Activated CD4-positive, alpha-beta T cell treated with anti-CD3 and anti-CD28 coated beads for 1 hour (primary cell): ENCODE measurements around the gene ZNF512B.
"Not testable (repeated sequence)": the region's sequence is repeated elsewhere in the genome, so short reads cannot be mapped to it uniquely, and the experiment has no call there.

ENCODE experiments used
- DNase-seq: peaks from one replicate; pipeline ENCODE4 v3.0.0-alpha.2; 2020

The ZNF512B gene, protein sequence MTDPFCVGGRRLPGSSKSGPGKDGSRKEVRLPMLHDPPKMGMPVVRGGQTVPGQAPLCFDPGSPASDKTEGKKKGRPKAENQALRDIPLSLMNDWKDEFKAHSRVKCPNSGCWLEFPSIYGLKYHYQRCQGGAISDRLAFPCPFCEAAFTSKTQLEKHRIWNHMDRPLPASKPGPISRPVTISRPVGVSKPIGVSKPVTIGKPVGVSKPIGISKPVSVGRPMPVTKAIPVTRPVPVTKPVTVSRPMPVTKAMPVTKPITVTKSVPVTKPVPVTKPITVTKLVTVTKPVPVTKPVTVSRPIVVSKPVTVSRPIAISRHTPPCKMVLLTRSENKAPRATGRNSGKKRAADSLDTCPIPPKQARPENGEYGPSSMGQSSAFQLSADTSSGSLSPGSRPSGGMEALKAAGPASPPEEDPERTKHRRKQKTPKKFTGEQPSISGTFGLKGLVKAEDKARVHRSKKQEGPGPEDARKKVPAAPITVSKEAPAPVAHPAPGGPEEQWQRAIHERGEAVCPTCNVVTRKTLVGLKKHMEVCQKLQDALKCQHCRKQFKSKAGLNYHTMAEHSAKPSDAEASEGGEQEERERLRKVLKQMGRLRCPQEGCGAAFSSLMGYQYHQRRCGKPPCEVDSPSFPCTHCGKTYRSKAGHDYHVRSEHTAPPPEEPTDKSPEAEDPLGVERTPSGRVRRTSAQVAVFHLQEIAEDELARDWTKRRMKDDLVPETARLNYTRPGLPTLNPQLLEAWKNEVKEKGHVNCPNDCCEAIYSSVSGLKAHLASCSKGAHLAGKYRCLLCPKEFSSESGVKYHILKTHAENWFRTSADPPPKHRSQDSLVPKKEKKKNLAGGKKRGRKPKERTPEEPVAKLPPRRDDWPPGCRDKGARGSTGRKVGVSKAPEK

DNA sequence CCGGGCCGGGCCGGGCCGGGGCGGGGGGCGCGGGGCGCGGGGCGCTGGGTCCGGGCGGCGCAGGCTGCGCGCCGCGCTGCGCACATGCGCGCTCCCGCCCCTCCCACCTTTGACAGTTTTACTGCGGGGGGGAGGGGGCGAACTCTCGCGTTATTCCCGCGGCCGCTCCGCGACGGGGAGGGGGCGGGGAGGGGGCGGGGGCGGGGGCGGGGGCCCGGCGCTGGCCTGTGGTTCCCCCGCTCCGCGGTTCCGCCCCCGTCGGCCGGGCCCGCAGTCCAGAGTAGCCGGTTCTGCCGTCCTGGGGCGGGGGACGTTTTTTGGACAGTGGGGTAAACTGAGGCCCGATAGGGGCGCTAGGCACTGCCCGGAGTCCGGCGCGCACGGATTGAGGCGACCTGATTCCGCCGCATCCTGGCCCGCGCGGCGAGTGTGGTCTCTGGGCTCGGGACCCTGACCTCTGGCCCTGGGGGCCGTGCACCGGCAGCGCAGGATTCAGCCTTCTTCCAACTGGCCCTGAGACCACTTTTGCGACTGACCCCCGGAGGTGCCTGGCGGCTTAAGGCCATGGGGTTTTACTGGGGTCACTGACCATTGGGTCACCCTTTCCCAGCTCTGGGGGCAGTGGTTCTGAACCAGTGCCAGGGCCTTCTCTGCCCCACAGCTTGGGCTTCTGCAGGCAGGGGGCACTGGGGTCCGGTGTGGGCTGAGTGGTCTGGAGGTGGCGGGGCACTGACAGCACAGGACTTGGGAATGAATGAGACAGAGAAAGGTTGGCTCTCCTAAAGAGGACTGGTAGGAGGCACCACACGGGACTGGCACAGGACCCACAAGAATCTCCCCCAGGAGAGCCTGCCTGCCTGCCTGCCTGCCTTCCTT, at the start of gene ZNF512B:
Gene ZNF512B, minus strand, starts transcription at position 93 of the 876 bp plus-strand sequence. CDS start 1,980 bp downstream, outside the sequence.
- DNase-seq, result peak; percentile 52

DNA sequence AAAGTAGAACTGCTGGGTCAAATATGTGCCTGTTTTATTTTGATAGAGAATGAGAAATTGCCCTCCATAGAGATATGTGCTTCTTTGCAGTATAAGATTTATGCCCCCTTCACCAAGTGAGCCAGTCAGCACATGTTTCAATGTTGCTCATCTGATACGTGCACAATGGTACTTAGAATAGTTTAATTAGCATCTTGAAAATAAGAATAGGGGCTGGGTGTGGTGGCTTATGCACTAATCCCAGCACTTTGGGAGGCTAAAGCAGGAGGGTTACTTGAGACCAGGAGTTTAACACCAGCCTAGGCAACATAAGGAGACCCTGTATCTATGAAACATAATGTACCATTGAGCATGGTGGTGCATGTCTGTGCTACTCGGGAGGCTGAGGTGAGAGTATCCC, 45.9 kb upstream of the ZNF512B start:
- DNase-seq, result no peak

DNA sequence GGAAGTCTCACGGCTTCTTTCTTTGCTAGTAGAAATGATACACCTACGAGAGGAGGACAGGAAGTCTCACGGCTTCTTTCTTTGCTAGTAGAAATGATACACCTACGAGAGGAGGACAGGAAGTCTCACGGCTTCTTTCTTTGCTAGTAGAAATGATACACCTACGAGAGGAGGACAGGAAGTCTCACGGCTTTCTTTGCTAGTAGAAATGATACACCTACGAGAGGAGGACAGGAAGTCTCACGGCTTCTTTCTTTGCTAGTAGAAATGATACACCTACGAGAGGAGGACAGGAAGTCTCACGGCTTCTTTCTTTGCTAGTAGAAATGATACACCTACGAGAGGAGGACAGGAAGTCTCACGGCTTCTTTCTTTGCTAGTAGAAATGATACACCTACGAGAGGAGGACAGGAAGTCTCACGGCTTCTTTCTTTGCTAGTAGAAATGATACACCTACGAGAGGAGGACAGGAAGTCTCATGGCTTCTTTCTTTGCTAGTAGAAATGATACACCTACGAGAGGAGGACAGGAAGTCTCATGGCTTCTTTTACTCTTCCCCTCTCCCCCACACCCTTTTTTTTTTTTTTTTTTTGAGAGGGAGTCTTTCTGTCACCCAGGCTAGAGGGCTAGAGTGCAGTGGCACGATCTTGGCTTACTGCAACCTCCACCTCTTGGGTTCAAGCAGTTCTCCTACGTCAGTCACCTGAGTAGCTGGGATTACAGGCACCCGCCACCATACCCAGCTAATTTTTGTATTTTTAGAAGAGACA, 42.8 kb upstream of the ZNF512B start:
- DNase-seq, result not testable (repeated sequence)

DNA sequence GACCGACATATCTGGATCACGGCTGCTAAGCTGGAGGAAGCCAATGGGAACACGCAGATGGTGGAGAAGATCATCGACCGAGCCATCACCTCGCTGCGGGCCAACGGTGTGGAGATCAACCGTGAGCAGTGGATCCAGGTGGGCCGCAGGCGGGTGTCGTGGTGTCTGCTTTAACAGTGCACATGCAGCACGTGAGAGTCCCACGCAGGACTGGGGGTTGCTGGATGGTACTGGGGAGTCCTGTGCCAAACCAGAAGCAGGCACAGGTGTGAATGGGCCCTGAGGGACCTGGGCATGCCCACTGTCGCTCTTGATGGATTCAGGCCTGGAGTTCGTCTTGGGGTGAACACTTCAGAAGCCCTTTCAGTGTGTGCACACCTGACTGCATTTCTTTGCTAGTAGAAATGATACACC, 41.6 kb upstream of the ZNF512B start:
- no peak for DNase-seq

DNA sequence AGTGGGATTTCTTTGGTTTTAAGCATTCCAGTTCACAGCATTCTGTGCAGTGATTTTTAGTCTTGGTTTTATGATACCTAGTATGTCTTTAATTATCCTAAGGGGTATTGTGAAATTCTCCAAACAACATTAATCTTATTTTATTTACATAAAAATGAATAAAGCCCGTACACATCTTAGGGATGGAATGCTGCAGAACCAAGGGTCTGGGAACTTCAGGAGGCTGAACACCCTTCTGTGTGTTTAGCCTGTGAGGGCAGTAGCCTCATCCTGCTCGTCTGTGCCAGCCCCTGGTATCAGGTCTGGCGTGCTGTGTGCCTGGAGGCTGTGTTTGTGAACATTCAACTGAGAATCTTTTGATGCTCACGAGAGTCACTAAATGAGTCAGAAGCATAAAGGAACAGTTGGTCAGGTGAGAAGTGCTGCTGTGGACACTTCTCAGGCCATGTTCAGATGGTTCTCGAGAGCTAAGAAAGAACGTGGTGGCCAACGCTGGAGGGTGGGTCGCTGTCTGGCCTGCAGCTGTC, 41.0 kb upstream of the ZNF512B start:
- no peak for DNase-seq

DNA sequence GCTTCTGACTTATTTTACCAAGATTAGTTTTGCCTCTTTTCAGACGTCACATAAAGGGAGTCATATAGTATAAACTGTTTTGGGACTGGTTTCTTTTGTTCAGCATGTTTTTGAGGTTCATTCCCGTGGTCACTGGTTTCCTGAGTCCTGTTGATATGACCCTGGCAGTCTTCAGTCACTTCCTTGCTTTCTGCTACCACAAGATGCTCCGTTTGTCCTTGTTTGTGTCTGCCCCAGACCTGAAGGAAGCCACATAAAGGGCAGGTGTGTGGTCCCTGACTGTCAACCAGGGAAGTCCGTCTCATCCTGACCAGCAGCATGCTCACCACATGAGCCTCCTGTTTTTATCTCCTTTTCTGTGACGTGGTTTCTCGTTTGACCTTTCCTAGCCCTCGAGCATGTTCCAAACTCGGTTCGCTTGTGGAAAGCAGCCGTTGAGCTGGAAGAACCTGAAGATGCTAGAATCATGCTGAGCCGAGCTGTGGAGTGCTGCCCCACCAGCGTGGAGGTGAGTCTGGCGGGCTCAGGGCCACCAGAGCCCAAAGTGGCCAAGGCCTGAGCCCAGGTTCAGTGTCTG, 40.2 kb upstream of the ZNF512B start:
- DNase-seq, result no peak

DNA sequence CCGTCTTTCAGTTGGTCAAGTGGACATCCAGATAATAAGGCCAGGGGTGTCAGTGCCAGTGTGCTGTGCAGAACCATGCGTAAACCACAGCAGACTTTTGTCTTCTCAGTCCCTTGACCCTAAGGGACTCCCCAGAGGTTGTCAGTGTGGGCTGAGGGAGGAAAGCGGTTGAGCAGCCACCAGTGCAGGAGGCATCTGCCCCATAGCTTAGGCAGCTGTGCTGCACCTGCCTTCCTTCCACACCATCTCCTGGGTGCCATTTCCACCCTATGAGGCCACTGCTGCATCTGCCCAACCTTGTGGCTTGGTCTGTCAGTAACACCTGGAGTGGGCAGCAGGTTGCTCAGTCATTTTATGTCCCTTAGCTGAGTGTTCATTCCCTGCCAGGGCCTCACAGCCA, 37.2 kb upstream of the ZNF512B start:
- no peak for DNase-seq

DNA sequence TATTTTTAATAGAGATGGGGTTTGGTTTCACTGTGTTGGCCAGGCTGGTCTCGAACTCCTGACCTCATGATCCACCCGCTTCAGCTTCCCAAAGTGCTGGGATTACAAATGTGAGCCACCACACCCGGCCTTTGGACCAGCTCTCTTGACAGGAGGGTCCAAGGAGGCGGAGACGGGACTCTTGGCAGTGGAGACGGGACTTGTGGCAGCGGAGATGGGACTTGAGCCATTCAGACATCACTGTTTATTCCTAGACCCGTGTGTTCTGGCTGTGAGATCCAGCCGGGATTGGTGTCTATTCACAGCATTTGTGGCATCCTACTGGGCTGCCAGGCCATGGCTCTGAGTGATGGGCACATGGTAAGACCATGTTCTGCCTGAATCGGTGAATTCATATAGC, 36.8 kb upstream of the ZNF512B start:
- DNase-seq, result no peak

DNA sequence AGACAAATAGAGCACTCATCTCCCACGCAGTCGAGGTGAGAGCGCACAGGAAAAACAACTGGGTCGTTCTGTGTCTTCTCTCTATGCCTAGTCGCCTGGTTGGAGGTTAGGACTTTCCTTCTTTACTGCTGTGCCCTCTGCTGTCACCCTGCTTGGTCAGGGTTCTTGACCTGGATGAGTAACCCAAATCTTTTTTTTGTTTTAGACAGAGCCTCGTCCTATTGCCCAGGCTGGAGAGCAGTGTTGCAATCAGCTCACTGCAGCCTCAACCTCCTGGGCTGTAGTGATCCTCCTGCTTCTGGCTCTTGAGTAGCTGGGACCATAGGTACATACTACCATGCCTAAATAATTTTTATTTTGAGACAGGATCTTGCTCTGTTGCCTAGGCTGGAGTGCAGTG, 35.7 kb upstream of the ZNF512B start:
- DNase-seq, result no peak

DNA sequence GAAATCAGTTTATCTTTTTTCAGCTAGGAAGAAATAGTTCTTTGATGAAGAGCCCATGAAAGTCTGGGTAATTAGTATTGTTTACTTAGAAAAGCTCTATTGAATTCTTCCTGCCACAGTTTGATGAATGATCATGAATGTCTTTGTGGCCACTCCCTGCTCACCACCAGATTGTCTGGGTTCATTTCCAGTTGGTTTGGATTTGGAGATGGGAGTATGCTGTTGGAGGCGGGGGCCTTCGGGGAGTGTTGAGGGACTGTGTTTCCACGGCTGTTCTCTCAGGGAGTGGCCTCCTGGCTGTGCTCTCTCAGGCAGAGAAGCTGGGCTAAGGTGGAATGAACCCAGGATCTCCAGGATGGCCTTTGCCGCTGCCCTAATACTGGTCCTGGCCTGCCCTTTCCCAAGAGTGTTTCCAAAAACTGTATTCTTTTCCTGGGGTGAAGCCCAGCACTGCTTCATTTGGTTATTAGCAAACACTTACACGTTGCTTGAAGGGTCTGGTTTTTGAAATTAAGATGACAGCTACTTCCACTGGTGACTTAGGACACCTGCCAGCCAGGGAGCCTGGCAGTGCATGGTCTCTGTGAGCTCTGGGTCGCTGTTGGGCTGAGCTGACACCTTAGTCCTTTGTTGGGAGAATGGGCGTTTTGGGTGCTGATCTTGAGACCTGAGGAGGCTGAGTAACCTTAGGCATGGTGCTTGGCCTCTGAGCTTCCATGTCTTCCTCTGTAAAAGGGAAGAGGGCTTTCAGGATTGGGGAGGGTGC, 34.4 kb upstream of the ZNF512B start:
- no peak for DNase-seq

DNA sequence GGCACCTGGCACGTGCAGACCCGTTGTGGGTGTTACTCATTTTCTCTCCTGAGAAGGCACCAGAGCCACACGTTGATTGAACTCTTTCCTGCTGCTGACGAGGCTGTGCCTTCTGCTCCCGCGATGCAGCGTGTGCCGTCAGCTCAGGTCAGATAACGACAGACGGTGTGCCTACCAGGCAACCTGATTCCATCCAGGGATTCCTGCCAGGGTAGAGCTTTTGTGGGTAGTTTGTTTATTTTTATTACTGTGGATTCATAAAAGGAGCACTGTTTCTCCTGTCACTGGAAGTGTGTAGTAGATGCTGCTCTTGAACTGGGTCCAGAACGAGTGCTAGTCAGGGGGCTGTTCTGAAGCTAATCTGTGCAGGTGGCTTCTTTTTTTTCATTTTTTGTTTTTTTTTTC, 31.9 kb upstream of the ZNF512B start:
- no peak for DNase-seq

DNA sequence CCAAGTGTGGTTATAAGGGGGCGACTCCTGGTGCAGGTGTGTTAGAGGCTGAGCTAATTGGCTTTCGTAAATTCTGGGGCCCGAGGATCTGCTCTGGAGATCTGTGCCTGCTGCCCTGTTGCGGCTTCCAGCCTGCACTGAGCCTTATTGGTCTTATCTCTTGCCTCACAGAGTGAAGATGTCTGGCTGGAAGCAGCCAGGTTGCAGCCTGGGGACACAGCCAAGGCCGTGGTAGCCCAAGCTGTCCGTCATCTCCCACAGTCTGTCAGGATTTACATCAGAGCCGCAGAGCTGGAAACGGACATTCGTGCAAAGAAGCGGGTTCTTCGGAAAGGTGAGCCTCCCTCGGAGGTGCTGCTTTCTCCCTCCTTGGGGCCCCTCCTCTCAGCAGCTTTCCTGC, 31.2 kb upstream of the ZNF512B start:
- no peak for DNase-seq

DNA sequence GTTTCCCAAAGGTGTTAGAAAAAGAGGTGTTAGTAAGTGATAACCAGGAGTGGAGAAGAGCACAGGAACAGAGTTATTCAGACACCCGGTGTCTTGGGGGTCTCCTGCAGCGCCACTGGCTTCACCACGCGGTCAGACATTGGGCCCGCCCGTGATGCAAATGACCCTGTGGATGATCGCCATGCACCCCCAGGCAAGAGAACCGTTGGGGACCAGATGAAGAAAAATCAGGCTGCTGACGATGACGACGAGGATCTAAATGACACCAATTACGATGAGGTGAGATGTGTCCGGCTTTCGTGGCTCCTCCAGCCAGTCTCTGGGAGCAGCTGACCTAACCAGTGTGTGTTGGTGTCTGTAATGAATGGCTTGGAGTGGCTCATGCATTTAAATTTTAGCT, 13.2 kb upstream of the ZNF512B start:
- DNase-seq, result no peak

DNA sequence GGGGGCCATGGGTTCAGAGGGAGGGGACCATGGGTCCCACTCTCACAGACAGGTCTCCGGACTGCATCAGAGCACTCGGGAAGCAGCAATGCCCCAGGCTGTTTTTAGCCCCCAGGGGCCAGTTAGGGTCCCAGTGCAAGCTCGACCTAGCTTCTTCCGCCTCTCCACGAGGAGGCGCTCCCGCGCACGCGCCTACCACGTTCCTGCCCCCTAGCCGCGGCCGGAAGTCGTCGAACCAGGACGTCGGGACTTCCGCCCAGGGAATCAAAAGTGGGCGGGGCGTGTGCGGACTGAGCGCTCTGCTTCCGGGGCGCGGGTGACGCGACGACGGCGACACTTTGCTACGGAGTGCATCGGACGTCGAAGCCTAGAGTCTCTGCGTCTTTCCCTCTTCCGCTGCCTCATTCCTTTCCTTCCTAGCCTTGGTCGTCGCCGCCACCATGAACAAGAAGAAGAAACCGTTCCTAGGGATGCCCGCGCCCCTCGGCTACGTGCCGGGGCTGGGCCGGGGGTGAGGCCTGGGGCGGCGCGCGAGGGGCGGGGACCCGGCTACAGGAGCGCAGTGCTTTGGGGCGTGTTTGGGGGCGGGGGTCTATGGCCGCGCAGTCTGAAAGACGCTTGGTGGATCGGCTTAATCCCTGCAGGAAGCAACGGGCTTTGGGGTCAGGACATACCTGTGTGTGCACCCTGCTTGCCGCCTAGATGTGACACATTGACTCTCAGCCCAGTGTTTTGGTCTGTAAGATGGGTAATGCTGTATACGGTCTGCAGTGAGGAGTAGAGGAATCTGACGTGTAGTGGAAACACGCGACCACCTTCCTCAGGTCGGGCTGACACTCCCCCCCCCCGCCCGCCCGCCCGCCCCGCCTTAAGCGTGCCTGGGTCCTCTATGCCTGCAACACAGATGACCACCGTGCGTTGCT, 11.3 kb upstream of the ZNF512B start, which contains the start of gene PRPF6:
Gene PRPF6, plus strand, starts transcription at position 327 of the 923 bp plus-strand sequence. Its CDS starts 114 bp downstream, at position 441.
- DNase-seq, result peak; percentile 90

DNA sequence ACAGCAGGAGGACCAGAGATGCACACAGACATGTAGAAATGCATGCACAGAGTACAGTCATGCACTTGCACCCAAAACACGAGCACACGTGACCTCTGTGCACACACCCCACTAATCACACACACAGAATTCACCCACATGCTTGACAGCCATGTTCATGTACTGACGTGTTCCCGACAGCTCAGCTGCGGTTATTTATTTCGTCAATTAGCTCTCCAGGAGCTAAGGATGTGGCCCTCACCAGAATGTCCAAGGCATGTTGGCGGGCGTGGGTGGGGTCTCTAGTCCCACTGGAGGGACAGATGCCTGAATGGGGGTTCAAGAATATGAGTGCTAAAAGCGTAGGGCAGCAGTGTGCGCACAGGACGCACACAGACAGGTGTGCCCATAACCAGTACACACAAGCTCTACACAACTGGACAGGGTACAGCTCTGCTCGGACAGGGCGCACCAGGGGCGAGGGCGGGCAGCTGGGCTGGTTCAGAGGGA, 10.6 kb upstream of the ZNF512B start:
- DNase-seq, result peak; percentile 12

DNA sequence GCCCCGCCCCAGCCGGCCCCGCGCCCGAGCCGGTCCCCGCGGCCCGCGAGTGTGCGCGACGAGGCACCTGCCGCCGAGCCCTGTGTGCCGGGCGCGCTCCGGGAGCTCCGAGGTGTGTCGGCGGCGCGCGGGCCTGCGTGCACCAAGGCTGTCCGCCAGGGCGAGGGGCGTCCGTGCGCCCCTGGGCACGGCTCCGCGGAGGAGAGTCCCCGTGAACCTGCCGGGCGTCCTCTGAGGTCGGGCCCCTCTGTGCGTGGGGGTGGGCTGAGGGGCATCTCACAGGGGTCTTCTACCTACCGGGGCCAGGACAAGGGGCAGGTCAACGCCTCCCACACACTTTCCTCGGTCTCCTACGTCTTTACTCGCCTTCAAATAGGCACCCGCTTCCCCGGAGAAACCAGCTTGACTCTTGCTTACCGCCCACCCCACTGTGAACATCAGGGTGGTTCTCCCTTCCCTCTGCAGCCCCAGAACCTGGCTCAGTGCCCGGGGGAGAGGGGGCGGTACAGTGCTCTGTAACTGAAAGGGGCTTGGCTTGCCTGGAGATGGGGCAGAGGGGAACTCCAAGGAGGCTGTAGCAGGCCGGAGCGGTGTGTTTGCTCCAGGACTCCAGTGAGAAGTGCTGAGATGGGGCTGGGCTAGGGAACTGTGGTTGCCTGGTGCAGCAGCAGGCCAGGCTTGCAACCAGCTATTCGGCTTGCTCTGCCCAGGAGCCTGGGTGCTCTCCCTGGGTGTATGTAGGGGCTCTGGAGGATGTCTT, 10.0 kb upstream of the ZNF512B start, which contains the start of gene SAMD10:
Gene SAMD10, minus strand, starts transcription at position 86 of the 760 bp plus-strand sequence. CDS start 175 bp downstream, outside the sequence.
- DNase-seq, result peak; percentile 38

DNA sequence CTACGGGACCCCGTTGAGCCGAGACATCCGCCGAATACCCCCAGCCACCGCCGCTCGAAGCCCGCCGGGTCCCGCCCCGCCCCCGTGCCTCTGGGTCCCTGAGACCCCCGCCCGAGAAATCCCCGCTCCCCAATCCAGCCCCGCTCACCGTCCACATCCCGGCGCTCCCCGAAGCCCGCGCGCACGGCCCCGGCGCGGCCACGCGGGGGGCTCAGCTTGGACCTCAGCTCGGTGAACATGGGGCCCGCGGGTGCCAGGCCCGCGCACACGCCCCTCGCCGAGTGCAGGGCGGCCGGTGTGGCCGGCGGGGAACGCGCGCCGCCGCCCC, 9.5 kb upstream of the ZNF512B start:
- no peak for DNase-seq
